ENCODE results near the gene ABCA10.
"Not testable (repeated sequence)": the region's sequence is repeated elsewhere in the genome, so short reads cannot be mapped to it uniquely, and the experiment has no call there.

- TF ChIP-seq CTCF (conservative IDR thresholded peaks at IDR 0.05; ENCODE audit: low read depth in 2 of 2); POLR2AphosphoS5 (IDR thresholded peaks at IDR 0.05; ENCODE audit: low read depth); EZH2 (IDR thresholded peaks at IDR 0.05; ENCODE audit: low read depth, unreplicated experiment): not testable (repeated sequence)
Observed at GRCh38 chr17:69196105-69196653, 32.4 kb downstream of the ABCA10 start.
